SKM-1 treated with dmso at 0.1 percent for 144 hours (cell line): ENCODE data around the gene GPR108.

ENCODE experiments used
- DNase-seq: peaks from one replicate; lab custom pipeline; 2025; ENCODE audit not compliant: unreplicated experiment; lab: John Stamatoyannopoulos, UW

GPR108 gene

GRCh38 chr19:6682607-6683128, 54.7 kb downstream of the GPR108 start:
- no peak for DNase-seq

DNA sequence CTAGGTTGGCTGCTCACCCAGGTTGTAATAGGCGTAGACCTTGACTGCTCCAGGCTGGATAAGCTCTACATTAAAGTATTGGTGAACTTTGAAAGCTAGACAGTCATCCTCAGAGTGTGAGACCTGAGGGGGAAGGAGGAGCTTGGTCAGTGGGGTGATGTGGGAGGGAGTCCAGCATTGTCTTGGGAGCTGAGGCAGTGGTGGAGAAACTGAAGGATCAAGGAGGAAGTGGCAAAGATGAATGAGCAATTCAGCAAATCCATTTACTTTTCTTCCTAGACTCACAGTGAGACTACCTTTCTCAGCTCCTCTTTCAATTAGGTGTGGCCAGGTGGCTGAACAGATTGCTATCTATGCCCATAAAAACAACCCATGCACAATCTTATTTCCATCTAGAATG, 57.2 kb downstream of the GPR108 start:
- DNase-seq = no peak
